Stomach (tissue), 9 donors: ENCODE measurements around the gene CCR8. TPM values are rescaled to one million over a fixed set of nuclear protein-coding genes. Genes with fewer than 3 reads are reported as not detected.

ENCODE experiments used
- DNase-seq, 2 donors: peaks; one replicate each; pipeline versions ENCODE4 v3.0.0 to v3.0.0-alpha.2; 2013 to 2019
- H3K27ac ChIP-seq, 5 donors: fragments of 200-600 bp in 4 of 5; sonication (generic) in 4 of 5; one replicate each; pipeline ENCODE4 v1.5.1; 2013 to 2019; ENCODE audit warnings: mild to moderate bottlenecking in 1 of 5, moderate library complexity in 1 of 5
- H3K27me3 ChIP-seq, 3 donors: fragments of 200-600 bp; sonication (generic); one replicate each; pipeline ENCODE4 v1.5.1; 2017 to 2019; ENCODE audit warnings: mixed run types in 1 of 3
- H3K36me3 ChIP-seq, 4 donors: fragments of 200-600 bp; sonication (generic); 1 replicate in 3 of 4; 2 replicates in 1 of 4; pipeline ENCODE4 v1.5.1; 2016 to 2019
- H3K4me1 ChIP-seq, 4 donors: fragments of 200-600 bp; sonication (generic); one replicate each; pipeline ENCODE4 v1.5.1; 2016 to 2019
- H3K4me3 ChIP-seq, 4 donors: fragments of 200-600 bp; sonication (generic) in 3 of 4; one replicate each; pipeline ENCODE4 v1.5.1; 2016 to 2019; ENCODE audit warnings: mild to moderate bottlenecking in 1 of 4
- H3K9me3 ChIP-seq, 4 donors: fragments of 200-600 bp; sonication (generic); one replicate each; pipeline ENCODE4 v1.5.1; 2016 to 2019
- CTCF ChIP-seq, 7 experiments: fragments of 450-650 bp in 4 of 7; fragments of 200-600 bp in 3 of 7; sonication (generic) in 3 of 7; IDR thresholded peaks; one replicate each; pipeline ENCODE4 v1.5.1; 2016 to 2019; ENCODE audit warnings: antibody characterized with exemption in 7 of 7, control low read depth in 2 of 7, mild to moderate bottlenecking in 1 of 7
- EP300 ChIP-seq: sonication (generic); formaldehyde crosslinking; IDR thresholded peaks from one replicate; pipeline ENCODE4 v1.6.1; 2017; ENCODE audit warnings: antibody characterized with exemption
- POLR2A ChIP-seq, 4 donors: fragments of 450-650 bp; IDR thresholded peaks; one replicate each; pipeline ENCODE4 v1.6.1; 2016; ENCODE audit warnings: antibody characterized with exemption in 4 of 4, control low read depth in 2 of 4, mild to moderate bottlenecking in 1 of 4, moderate library complexity in 1 of 4
- POLR2AphosphoS5 ChIP-seq, 3 donors: sonication (generic); formaldehyde crosslinking; IDR thresholded peaks; one replicate each; pipeline ENCODE4 v1.6.1; 2016; ENCODE audit warnings: antibody characterized with exemption in 3 of 3
- WGBS, 5 donors: extraction: QIAGEN DNeasy Blood & Tissue Kit in 3 of 5; methylation state at CpG; one replicate each; pipeline versions ENCODE4 v1.1.5 to v1.1.7; 2013 to 2018; 5-methylcytosine and 5-hydroxymethylcytosine counted together
- intact Hi-C: fragments of 100-400 bp; cut with DNase I; formaldehyde crosslinking; loops from one replicate; pipeline ENCODE4 v1.15.1; 2023; ENCODE audit warnings: low total_unique reads
- polyA plus RNA-seq, 3 donors: library from polyadenylated mRNA; stranded (reverse); fragments of 200-250 nt; gene quantifications; one replicate each; pipeline ENCODE4 v1.2.3, GENCODE V29; 2013
- total RNA-seq, 5 donors: library from RNA; depleted of rRNA; stranded (reverse); fragments of >200 nt; gene quantifications; one replicate each; pipeline versions ENCODE4 v1.1.0 to v1.2.3, GENCODE V29; 2014 to 2016
- donor health status: healthy with polysubstance abuse.
- donor health status: Bipolar disorder and iron deficiency.
- donor health status: healthy.

Gene CCR8
- total and polyA plus RNA-seq, 8 donors: not detected

- Histone ChIP-seq H3K36me3 (no peaks in the 10 kb centered on the region), H3K4me1 (peaks cover 0 to 2% (median 0%) of the 10 kb centered on the region in 4 donors), H3K27ac (no peak overlapping the region), H3K27me3 (no peaks in the 10 kb centered on the region), H3K9me3 (no peaks in the 10 kb centered on the region), H3K4me3 (no peak overlapping the region)
- no peak for DNase-seq
- intact Hi-C loops: no loop called here
- TF ChIP-seq EP300: no peak
- no peak for TF ChIP-seq POLR2AphosphoS5 (IDR thresholded peaks at IDR 0.05)
- TF ChIP-seq CTCF (IDR thresholded peaks at IDR 0.05): no peak
- TF ChIP-seq POLR2A (IDR thresholded peaks at IDR 0.05): no peak
Measured at GRCh38 chr3:39322936-39323335, 6.6 kb upstream of the CCR8 start.

- no peaks in the 10 kb centered on the region for H3K4me1 ChIP-seq
- no peak for DNase-seq
- H3K36me3 ChIP-seq: no peaks in the 10 kb centered on the region
- H3K4me3 ChIP-seq: no peak overlapping the region
- WGBS, 5 donors: 82 to 97% (median 85%) methylated on average over 2 of the region's 2 CpGs
- TF ChIP-seq CTCF (IDR thresholded peaks at IDR 0.05): no peak
- TF ChIP-seq EP300: no peak
- no peak for TF ChIP-seq POLR2A (IDR thresholded peaks at IDR 0.05)
- no peak for TF ChIP-seq POLR2AphosphoS5 (IDR thresholded peaks at IDR 0.05)
- H3K27ac ChIP-seq: no peak overlapping the region
- intact Hi-C loops: no loop called here
- H3K27me3 ChIP-seq: no peaks in the 10 kb centered on the region
- no peaks in the 10 kb centered on the region for H3K9me3 ChIP-seq
Measured at GRCh38 chr3:39323494-39323893, 6.0 kb upstream of the CCR8 start.

DNA sequence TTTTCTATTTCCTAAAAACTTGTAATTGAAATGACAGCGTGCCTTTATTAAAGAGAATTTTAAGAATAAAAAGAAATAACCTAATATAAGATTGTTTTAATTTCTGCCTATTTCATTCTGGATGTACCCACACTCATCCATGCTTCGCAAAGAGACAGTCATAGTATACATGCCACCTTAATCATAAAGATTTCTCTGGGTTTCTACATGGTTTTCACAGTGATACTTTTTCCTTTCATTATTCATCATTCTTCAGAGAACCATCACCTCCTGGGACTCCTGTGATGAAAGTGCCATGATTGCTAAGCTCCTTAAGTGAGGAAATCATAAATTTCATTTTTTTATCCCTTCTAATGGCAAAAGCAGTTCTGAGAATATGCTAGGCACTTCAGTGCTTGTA lies 4.3 kb upstream of the CCR8 start:
- DNase-seq: no peak
- no peaks in the 10 kb centered on the region for H3K9me3 ChIP-seq
- H3K36me3 ChIP-seq: no peaks in the 10 kb centered on the region
- no peaks in the 10 kb centered on the region for H3K27me3 ChIP-seq
- WGBS, 5 donors: 51 to 96% (median 93%) methylated on average over 2 of the region's 2 CpGs
- H3K4me1 ChIP-seq: no peaks in the 10 kb centered on the region
- TF ChIP-seq EP300 (no peak), POLR2AphosphoS5 (IDR thresholded peaks at IDR 0.05) (no peak), POLR2A (IDR thresholded peaks at IDR 0.05) (no peak), CTCF (IDR thresholded peaks at IDR 0.05) (no peak)
- no peak overlapping the region for H3K27ac ChIP-seq
- intact Hi-C loops: no loop called here
- no peak overlapping the region for H3K4me3 ChIP-seq

- intact Hi-C loops: no loop called here
- no peak for DNase-seq
- Histone ChIP-seq H3K9me3 (no peaks in the 10 kb centered on the region), H3K27ac (no peak overlapping the region), H3K4me3 (no peak overlapping the region), H3K27me3 (no peaks in the 10 kb centered on the region), H3K4me1 (no peaks in the 10 kb centered on the region), H3K36me3 (no peaks in the 10 kb centered on the region)
- 79 to 86% (median 84%) methylated on average over 3 to 4 of the region's 4 CpGs for WGBS, 5 donors
- no peak for TF ChIP-seq POLR2AphosphoS5 (IDR thresholded peaks at IDR 0.05)
- TF ChIP-seq CTCF (IDR thresholded peaks at IDR 0.05): no peak
- TF ChIP-seq EP300: no peak
- no peak for TF ChIP-seq POLR2A (IDR thresholded peaks at IDR 0.05)
Measured at GRCh38 chr3:39327053-39327745, 2.3 kb upstream of the CCR8 start.
